ENCODE data around the gene MED4.

DNA sequence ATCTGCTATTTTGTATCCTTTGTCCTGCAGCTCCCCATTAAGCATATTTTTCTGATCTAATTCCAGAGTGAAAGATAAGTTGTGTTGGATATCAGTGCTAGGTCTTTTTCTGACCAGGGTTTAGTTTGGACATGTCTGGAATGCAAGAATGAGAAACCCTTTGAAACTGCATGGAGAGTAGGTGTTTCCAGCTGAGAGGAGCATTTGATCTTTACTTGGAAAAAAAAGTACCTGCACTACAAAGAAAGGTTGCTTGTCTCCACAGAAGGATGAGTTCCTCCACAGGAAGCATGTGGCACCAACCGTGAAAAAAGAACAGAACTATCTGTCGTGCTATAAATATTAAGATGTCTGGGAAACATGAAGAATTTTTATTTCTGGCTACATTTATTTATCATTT is 36.6 kb upstream of the MED4 start:
- TF ChIP-seq, protein P1, sequence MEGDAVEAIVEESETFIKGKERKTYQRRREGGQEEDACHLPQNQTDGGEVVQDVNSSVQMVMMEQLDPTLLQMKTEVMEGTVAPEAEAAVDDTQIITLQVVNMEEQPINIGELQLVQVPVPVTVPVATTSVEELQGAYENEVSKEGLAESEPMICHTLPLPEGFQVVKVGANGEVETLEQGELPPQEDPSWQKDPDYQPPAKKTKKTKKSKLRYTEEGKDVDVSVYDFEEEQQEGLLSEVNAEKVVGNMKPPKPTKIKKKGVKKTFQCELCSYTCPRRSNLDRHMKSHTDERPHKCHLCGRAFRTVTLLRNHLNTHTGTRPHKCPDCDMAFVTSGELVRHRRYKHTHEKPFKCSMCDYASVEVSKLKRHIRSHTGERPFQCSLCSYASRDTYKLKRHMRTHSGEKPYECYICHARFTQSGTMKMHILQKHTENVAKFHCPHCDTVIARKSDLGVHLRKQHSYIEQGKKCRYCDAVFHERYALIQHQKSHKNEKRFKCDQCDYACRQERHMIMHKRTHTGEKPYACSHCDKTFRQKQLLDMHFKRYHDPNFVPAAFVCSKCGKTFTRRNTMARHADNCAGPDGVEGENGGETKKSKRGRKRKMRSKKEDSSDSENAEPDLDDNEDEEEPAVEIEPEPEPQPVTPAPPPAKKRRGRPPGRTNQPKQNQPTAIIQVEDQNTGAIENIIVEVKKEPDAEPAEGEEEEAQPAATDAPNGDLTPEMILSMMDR (IDR thresholded peaks at IDR 0.05 in 8 of 11, conservative IDR thresholded peaks at IDR 0.05 in 3 of 11): no peak
- no peak for TF ChIP-seq POLR2A (IDR thresholded peaks at IDR 0.05)

Data from spleen (tissue), 7 donors.